Tibial artery (tissue), 4 donors: ENCODE measurements around the gene OR13J1.

Experiments
- DNase-seq, 2 donors: peaks; one replicate each; pipeline ENCODE4 v3.0.0-alpha.2; 2019
- H3K27ac ChIP-seq, 2 donors: fragments of 200-600 bp; sonication (generic) in 1 of 2; 1 replicate in 1 of 2; 2 replicates in 1 of 2; pipeline ENCODE4 v1.5.1; 2018 to 2019; ENCODE audit warnings: mild to moderate bottlenecking in 1 of 2
- H3K27me3 ChIP-seq, 2 donors: fragments of 200-600 bp; sonication (generic) in 1 of 2; one replicate each; pipeline versions ENCODE4 v1.5.1 to v1.6.0; 2016 to 2019
- H3K36me3 ChIP-seq, 3 donors: fragments of 200-600 bp; sonication (generic) in 2 of 3; one replicate each; pipeline ENCODE4 v1.5.1; 2016 to 2019; ENCODE audit warnings: mild to moderate bottlenecking in 2 of 3
- H3K4me1 ChIP-seq, 4 donors: fragments of 200-600 bp; sonication (generic) in 2 of 4; 1 replicate in 3 of 4; 2 replicates in 1 of 4; pipeline ENCODE4 v1.5.1; 2016 to 2019
- H3K4me3 ChIP-seq, 2 donors: fragments of 200-600 bp; sonication (generic) in 1 of 2; 1 replicate in 1 of 2; 2 replicates in 1 of 2; pipeline ENCODE4 v1.5.1; 2018 to 2019; ENCODE audit warnings: mild to moderate bottlenecking in 2 of 2
- H3K9me3 ChIP-seq, 3 donors: fragments of 200-600 bp; sonication (generic) in 1 of 3; one replicate each; pipeline ENCODE4 v1.5.1; 2016 to 2019
- intact Hi-C: fragments of 100-400 bp; cut with DNase I; formaldehyde crosslinking; loops from one replicate; pipeline ENCODE4 v1.15.0; 2023; ENCODE audit warnings: low total_unique reads
- TF ChIP-seq, protein P1 (sequence below), 2 experiments: fragments of 200-600 bp in 1 of 2; fragments of 450-650 bp in 1 of 2; IDR thresholded peaks; one replicate each; pipeline ENCODE4 v1.5.1; 2017 to 2019; ENCODE audit warnings: antibody characterized with exemption in 2 of 2, mild to moderate bottlenecking in 1 of 2, moderate library complexity in 1 of 2

The OR13J1 gene

DNA sequence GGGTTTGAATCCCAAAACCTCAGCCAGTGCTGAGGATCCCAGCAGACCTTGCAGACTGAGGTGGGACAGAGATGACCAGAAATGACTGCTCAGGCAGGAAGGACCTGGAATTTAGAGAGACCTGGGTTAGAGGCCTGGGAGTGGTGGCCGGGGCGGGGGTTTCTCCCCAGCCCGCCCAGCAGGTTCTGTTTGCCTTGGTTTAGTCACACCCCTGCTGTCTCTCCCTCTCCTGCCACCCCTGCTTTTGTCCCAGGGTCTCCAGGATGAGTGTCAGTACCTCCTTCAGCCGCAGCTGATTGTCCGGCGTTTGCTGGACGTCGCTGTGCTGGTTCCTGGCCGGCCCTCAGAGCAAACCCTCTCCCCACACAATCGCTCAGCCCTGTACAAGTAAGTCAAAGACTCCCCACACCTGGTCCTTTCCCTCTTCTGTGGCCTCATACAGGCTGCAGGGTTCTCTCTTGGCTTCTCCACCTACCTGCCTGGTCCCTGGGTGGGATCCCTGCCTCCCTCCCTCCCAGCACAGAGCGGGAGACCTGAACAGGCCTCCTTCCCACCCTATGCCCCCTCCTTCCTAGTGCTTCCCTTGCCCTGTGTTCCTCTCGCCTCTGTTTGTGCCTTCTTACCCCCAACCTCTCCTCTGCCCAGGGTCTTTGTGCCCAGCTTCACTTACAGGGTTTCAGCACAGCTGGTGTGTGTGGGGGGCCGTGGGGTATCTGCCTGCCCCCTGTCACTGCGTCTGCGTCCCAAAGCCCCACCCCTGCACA, 29.1 kb downstream of the OR13J1 start:
- Histone ChIP-seq H3K4me3 (no peak overlapping the region), H3K27me3 (no peaks in the 10 kb centered on the region), H3K4me1 (peaks cover 0 to 22% (median 12%) of the 10 kb centered on the region in 4 donors), H3K27ac (no peak overlapping the region), H3K36me3 (peaks cover 0 to 11% (median 7%) of the 10 kb centered on the region in 3 donors), H3K9me3 (no peaks in the 10 kb centered on the region)
- TF ChIP-seq, protein P1, sequence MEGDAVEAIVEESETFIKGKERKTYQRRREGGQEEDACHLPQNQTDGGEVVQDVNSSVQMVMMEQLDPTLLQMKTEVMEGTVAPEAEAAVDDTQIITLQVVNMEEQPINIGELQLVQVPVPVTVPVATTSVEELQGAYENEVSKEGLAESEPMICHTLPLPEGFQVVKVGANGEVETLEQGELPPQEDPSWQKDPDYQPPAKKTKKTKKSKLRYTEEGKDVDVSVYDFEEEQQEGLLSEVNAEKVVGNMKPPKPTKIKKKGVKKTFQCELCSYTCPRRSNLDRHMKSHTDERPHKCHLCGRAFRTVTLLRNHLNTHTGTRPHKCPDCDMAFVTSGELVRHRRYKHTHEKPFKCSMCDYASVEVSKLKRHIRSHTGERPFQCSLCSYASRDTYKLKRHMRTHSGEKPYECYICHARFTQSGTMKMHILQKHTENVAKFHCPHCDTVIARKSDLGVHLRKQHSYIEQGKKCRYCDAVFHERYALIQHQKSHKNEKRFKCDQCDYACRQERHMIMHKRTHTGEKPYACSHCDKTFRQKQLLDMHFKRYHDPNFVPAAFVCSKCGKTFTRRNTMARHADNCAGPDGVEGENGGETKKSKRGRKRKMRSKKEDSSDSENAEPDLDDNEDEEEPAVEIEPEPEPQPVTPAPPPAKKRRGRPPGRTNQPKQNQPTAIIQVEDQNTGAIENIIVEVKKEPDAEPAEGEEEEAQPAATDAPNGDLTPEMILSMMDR (IDR thresholded peaks at IDR 0.05) = no peak
- intact Hi-C loops = no loop called here
- no peak for DNase-seq

DNA sequence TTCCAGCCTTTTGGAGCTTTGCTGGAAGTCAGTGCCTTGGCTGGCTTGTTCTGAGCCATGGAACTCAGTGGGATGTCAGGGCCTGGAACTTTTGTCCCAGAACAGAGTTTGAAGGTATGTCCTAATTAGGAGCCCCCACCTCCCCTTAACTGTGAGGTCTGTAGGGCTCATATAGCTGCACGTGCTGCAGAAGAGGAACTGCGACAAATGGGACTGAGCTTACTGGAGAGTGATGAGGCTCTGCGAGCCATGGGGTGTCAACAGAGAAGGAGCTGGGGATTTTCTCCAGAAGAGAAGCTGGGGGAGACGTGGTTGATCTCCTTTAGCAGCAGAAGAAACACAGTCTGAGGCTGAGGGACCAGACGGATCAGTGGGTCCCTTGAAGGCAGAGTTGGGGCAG, 30.3 kb downstream of the OR13J1 start:
- intact Hi-C loops = no loop called here
- DNase-seq = no peak
- TF ChIP-seq, protein P1 (IDR thresholded peaks at IDR 0.05) = no peak
- H3K9me3 ChIP-seq = no peaks in the 10 kb centered on the region
- peaks cover 0 to 15% (median 8%) of the 10 kb centered on the region in 4 donors for H3K4me1 ChIP-seq
- no peak overlapping the region for H3K27ac ChIP-seq
- peaks cover 0 to 21% (median 13%) of the 10 kb centered on the region in 3 donors for H3K36me3 ChIP-seq
- H3K27me3 ChIP-seq = no peaks in the 10 kb centered on the region
- no peak overlapping the region for H3K4me3 ChIP-seq

DNA sequence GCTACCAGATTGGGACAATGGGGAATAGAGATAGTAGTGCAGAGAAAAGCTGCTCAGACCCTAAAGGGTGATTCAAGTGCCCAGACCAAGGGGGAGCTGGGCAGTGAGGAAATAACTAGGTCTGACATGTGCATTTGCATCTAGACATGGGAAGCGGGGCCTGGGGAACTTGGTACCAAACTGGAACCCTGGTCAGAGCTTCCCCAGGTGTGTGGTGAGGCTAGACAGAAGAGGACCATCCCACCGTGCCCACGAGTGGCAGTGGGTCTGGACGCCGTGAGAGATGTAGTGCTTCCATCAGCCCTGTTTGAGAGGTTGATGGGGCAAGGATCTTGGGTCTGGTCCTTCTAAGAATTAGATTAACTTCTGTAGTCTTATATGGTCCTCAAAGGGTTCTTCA, 33.6 kb downstream of the OR13J1 start:
- no peak for DNase-seq

DNA sequence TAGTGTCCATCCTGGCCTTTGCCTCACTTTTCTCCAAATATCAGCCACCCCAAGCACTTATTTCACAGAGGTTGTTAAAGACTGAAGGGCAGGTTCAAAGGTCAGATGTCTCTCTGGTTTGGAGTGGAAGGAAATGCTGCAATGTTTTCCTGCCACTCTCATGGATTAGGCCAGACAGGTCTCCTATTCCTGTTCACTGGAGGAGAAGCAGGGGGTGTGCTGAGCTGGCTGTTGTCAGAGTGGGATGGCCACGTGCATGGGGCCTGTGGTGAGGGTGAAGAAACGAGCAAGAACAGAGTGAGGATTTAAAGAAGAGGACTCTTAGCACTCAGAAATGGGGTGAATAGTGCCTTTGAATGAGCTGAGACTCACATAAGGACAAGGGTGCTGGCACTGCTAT, 34.4 kb downstream of the OR13J1 start:
- no peak overlapping the region for H3K27ac ChIP-seq
- H3K4me3 ChIP-seq = no peak overlapping the region
- no peaks in the 10 kb centered on the region for H3K27me3 ChIP-seq
- DNase-seq = no peak
- H3K9me3 ChIP-seq = no peaks in the 10 kb centered on the region
- H3K4me1 ChIP-seq = peaks cover 0 to 46% (median 21%) of the 10 kb centered on the region in 4 donors
- peaks cover 0 to 13% (median 6%) of the 10 kb centered on the region in 3 donors for H3K36me3 ChIP-seq
- intact Hi-C loops = no loop called here
- TF ChIP-seq, protein P1 (IDR thresholded peaks at IDR 0.05) = no peak

More for the DNA sequence above, 33.6 kb downstream of the OR13J1 start:
- Histone ChIP-seq H3K27me3 (no peaks in the 10 kb centered on the region), H3K9me3 (no peaks in the 10 kb centered on the region), H3K36me3 (peaks cover 0 to 21% (median 6%) of the 10 kb centered on the region in 3 donors), H3K27ac (no peak overlapping the region), H3K4me1 (peaks cover 0 to 37% (median 15%) of the 10 kb centered on the region in 4 donors), H3K4me3 (no peak overlapping the region)
- TF ChIP-seq, protein P1 (IDR thresholded peaks at IDR 0.05) = no peak
- intact Hi-C loops = no loop called here

DNA sequence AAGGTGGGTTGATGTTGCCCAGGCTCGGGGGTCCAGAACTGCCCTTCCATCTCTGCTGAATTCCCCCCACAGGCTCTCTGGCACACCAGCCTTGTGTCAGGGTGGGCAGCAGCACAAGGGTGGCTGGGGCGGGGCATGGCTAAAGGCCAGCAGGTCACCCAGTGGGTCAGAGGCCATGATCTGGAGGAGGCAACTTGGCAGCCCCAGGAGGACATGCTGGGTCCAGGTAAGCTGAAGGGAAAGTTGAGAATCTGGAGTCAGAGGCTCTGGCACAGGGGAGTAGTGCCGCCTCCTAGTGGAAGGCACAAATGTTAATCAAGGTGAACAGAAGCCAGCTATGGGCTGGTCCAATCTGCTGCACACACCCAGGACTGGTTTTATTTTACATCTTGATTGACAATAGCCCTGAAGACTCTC, 35.0 kb downstream of the OR13J1 start:
- Histone ChIP-seq H3K27ac (no peak overlapping the region), H3K4me1 (peaks cover 0 to 51% (median 27%) of the 10 kb centered on the region in 4 donors), H3K27me3 (no peaks in the 10 kb centered on the region), H3K36me3 (peaks cover 0 to 12% (median 6%) of the 10 kb centered on the region in 3 donors), H3K4me3 (no peak overlapping the region), H3K9me3 (no peaks in the 10 kb centered on the region)
- TF ChIP-seq, protein P1 (IDR thresholded peaks at IDR 0.05) = no peak
- intact Hi-C loops = no loop called here
- DNase-seq = no peak
